NCI-H524 (cell line): ENCODE measurements around the gene NECAB2.

ENCODE experiments used
- DNase-seq, 2 experiments: peaks; one replicate each; lab custom pipeline; 2025; lab: John Stamatoyannopoulos, UW

NECAB2 gene

DNA sequence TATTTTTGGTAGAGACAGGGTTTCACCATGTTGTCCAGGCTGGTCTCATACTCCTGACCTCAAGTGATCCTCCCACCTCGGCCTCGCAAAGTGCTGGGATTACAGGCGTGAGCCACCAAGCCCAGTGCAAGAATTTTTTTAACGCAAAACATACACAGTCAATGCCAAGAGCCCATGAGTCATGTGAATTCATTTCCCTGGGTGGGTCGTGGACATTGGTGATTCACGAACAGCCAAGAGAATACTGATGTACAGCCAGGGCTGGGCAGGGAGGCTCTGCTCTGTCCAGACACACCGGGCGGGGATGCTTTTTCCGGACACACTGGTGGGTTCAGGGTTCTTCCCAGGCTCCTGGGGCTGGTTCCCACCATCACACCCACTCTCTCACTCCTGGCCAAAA, 56.8 kb downstream of the NECAB2 start:
- no peak for DNase-seq

GRCh38 chr16:84026606-84027005, 58.6 kb downstream of the NECAB2 start:
- no peak for DNase-seq

GRCh38 chr16:84027625-84028024, 59.6 kb downstream of the NECAB2 start:
- DNase-seq, result peak; percentile 83 to 94

GRCh38 chr16:84029297-84030047, 61.4 kb downstream of the NECAB2 start:
- peak; percentile 89 to 95 for DNase-seq

- no peak for DNase-seq
Measured at GRCh38 chr16:84031556-84031955, 63.5 kb downstream of the NECAB2 start.

DNA sequence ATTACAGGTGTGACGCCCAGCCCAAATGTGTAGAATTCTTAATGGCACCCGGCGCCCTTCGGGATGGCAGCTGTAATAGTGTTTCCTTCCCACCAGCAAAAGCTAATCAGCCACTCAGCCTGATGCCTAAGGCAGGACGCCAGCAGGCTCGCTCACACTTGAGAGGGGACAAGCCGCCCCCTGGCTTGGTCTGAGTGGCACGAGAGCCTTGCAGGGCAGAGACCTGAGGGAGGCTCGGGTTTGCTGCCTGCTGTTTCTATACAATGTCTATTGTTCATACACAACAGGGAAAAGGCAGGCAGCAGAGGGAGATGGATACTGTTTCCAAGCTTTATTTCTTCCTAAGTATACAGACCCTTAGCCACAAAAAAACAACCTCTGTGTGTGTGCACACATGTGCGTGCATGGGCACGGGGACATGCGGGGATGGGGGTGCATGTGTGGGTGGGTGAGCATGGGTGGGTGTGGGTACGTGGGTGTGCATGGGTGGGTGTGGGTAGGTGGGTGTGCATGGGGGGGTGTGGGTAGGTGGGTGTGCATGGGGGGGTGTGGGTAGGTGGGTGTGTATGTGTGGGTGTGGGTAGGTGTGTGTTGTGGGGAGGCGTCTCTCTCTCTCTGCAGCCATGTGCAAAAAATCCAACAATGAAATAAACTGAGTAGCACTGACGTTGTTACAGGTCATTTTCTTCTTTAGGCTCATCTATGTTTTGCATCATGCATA, 64.6 kb downstream of the NECAB2 start:
- peak; percentile 91 to 97 for DNase-seq

- no peak for DNase-seq
Measured at GRCh38 chr16:84033251-84034195, 65.5 kb downstream of the NECAB2 start.

DNA sequence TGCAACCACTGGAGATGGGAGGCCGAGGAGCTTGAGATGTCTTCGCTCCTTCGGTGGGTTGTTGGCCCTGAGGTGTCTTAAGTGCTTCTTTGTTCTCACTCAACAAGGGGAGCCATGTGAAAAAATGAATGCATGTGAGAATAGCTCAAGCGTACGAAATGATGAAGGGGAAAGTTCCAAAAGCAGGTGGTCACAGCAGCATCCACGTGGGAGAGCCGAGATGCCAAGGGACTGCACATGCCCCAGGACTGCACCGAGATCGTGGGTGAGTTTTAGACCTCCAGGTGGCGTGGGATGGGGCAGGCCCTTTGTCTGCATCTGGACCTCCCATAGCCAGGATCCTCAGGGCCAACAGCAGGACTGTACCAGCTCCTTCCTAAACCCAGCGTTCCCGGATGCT, 66.5 kb downstream of the NECAB2 start:
- DNase-seq, result no peak

DNA sequence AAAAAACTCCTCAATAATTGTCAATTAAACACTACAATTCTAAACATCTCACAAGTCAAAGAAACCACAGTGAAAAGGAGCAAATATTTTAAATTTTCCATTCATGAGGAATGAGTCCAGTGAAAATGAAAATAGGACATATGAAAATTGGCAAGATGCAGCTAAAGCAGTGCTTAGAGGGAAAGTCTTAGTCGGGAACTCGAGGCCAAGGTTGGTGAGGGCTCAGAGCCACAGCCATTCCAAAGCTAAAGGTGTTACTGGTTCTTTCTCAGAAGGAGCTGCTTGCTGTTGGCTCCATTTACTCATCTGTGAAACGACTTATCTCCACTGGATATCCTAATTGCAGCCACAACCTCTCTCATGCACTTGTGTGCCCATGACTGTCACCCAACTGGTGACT, 68.1 kb downstream of the NECAB2 start:
- no peak for DNase-seq

- no peak for DNase-seq
Measured at GRCh38 chr16:84036982-84037425, 69.0 kb downstream of the NECAB2 start.

GRCh38 chr16:84038469-84038868, 70.4 kb downstream of the NECAB2 start:
- no peak for DNase-seq

GRCh38 chr16:84039696-84040095, 71.7 kb downstream of the NECAB2 start:
- no peak for DNase-seq

GRCh38 chr16:84040226-84040822, 72.3 kb downstream of the NECAB2 start:
- no peak for DNase-seq

DNA sequence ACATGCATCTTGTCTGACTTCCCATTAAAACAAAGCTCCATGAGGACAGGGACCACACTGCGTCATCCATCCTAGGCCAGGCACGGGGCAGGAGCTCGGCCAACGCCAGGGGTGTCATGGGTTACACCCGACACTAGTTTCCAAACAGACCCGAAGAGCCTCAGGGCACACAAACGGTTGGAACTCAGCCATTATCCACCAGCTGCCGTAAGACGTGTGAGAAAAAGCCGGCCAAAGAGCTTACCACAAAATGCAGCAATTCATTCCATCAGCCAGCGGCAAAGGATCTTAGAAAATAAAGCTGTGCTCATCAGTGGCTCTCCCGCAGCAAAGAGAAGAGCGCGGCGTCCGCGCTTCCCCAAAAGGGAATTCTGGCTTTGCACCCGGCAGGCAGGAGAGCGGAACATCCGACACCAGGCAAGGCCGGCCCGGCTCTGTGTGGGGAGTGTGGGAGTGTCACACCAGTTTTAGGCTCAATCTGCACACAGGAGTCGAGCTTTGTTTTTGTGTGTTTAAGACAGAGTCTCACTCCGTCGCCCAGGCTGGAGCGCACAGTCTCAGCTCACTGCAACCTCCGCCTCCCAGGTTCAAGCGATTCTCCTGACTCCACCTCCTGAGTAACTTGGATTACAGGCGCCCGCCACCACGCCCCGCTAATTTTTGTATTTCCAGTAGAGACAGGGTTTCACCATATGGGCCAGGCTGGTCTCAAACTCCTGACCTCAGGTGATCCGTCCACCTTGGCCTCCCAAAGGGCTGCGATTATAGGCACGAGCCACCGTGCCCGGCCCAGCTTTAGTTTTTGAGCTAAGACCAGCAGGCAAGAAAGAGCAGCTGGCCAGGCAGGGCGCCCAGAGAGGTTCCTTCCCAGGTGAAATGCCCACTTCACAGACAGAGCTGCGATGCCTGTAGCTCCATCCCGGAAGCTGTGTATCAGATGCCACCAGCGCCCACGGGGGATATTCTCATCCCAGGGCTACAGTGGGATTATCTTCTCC, 73.1 kb downstream of the NECAB2 start:
- peak; percentile 12 to 52 for DNase-seq

DNA sequence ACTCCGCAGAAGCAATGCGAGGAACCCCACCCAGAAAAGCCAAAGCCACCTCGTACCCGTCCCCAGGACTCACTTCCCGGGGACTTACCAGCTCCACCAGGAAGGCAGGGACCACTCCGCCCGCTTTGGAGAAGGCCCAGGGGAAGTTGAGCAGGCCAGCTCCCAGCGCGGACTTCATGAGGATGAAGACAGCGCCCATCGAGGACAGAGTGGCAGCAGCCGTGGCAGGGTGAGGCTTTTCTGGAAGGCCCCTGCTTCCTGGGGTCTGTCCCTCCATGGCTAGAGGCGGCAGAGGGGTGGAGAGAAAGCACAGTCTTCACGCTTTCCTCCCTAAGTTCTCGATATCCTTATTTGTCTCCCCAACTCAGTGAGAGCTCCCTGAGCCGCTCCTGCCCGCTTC, 73.8 kb downstream of the NECAB2 start:
- no peak for DNase-seq

- DNase-seq, result no peak
Measured at GRCh38 chr16:84042308-84042878, 74.3 kb downstream of the NECAB2 start, which contains the start of gene SLC38A8. Gene SLC38A8 (minus strand): TSS chr16:84042795. CDS start chr16:84042157, 638 bp downstream.

- no peak for DNase-seq
Measured at GRCh38 chr16:84042879-84043485, 74.9 kb downstream of the NECAB2 start.

DNA sequence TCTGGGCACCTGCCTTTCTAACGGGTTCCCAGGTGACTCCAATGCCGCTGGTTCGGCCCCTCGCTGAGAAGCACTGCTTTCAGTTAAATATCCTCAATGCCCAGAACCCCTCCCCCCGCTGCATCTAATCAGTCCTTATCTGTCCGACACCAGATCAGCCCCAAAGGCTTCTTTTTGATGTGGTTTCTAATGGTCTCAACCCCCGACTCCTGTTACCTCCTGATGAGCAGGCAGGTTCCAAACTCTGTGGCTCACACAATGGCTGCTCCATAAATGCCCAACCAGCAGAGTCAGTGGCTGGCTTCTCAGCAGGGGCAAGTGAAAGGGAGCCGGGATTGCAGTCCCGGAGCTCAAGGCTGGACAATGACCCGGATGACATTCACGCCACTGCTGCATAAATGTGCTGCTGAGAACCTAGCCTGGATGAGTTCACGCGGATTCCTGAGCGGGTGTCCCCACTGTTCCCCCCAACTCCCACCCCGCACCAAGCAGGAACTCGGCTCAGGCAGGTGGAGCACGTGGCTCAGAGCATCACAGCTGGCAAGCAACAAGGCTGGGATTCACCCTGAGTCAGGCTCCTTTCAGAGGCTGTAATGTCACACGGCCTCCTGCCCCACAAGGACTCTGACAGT, 75.6 kb downstream of the NECAB2 start:
- DNase-seq, result no peak

- DNase-seq, result peak; percentile 14 to 48
Measured at GRCh38 chr16:84044118-84044488, 76.1 kb downstream of the NECAB2 start.
